Bronchial epithelial cell (primary cell): Measurements from ENCODE around the gene BAG1. TPM values are rescaled to one million over a fixed set of nuclear protein-coding genes. Genes with fewer than 3 reads are reported as not detected.
A peak's percentile ranks its signal among the peaks of the same experiment; 100 is the strongest.

Experiments
- DNase-seq: peaks from one replicate; pipeline ENCODE4 v3.0.0-alpha.2; 2010; ENCODE audit warnings: low read depth
- FAIRE-seq: peaks from 2 replicates; lab custom pipeline; 2011; peaks lifted over from hg19 to GRCh38; lab: Jason Lieb, UNC
- H3K27me3 ChIP-seq: 2 replicates; pipeline ENCODE4 v1.5.1; 2011; ENCODE audit warnings: low read length; ENCODE audit not compliant: control insufficient read depth, insufficient read depth
- H3K36me3 ChIP-seq: 2 replicates; pipeline ENCODE4 v1.5.1; 2011; ENCODE audit warnings: low read length; ENCODE audit not compliant: control insufficient read depth, insufficient read depth
- H3K4me3 ChIP-seq: 2 replicates; pipeline ENCODE4 v1.5.1; 2011; ENCODE audit warnings: mild to moderate bottlenecking, low read depth, low read length, control low read depth
- CTCF ChIP-seq: IDR thresholded peaks from 2 replicates; pipeline ENCODE4 v1.5.1; 2011; ENCODE audit warnings: mild to moderate bottlenecking, moderate library complexity, low read length, control low read depth, inconsistent platforms; ENCODE audit not compliant: insufficient read depth, severe bottlenecking
- total RNA-seq: library from RNA; depleted of rRNA; stranded (reverse); fragments of >200 nt; gene quantifications from 2 replicates; pipeline ENCODE4 v1.2.1, GENCODE V29; 2014

Gene BAG1
- total RNA-seq, 1 donor from 2014 or later = 68.7 TPM

DNA sequence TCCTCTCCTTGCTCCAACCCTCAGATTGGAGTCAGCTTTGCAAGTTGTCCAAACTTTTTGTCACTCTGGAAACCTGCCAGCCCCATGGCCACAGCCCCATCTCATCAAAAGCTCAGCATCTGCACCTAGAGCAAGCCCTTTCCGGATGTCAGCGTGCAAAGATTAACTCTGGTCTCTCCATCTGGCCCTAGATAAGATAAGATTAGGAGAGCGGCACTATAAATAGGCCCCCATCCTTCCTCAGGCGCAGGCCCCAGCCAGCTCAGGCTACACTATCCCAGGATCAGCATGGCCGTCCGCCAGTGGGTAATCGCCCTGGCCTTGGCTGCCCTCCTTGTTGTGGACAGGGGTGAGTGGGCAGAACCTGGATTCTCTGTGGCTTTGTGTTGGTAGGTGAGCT is 24.6 kb downstream of the BAG1 start, which contains the start of gene SPINK4:
TSS of gene SPINK4 (plus strand) at position 247 of the 400 bp plus-strand sequence. CDS start at position 289, 42 bp downstream.
- DNase-seq (no peak), FAIRE-seq (no peak)
- no peaks in the 10 kb centered on the region for H3K36me3 ChIP-seq
- H3K4me3 ChIP-seq = no peak within 1 kb of the TSS
- H3K27me3 ChIP-seq = no peaks in the 10 kb centered on the region
- TF ChIP-seq CTCF = no peak

GRCh38 chr9:33236571-33236970 is 27.9 kb downstream of the BAG1 start:
- no peak for TF ChIP-seq CTCF
- H3K36me3 ChIP-seq = no peaks in the 10 kb centered on the region
- DNase-seq (no peak), FAIRE-seq (no peak)
- H3K27me3 ChIP-seq = no peaks in the 10 kb centered on the region
- H3K4me3 ChIP-seq = no peak overlapping the region

GRCh38 chr9:33234511-33235467 is 29.7 kb downstream of the BAG1 start:
- no peaks in the 10 kb centered on the region for H3K27me3 ChIP-seq
- no peaks in the 10 kb centered on the region for H3K36me3 ChIP-seq
- no peak for TF ChIP-seq CTCF
- DNase-seq (peak; percentile 87), FAIRE-seq (no peak)
- H3K4me3 ChIP-seq = no peak overlapping the region

DNA sequence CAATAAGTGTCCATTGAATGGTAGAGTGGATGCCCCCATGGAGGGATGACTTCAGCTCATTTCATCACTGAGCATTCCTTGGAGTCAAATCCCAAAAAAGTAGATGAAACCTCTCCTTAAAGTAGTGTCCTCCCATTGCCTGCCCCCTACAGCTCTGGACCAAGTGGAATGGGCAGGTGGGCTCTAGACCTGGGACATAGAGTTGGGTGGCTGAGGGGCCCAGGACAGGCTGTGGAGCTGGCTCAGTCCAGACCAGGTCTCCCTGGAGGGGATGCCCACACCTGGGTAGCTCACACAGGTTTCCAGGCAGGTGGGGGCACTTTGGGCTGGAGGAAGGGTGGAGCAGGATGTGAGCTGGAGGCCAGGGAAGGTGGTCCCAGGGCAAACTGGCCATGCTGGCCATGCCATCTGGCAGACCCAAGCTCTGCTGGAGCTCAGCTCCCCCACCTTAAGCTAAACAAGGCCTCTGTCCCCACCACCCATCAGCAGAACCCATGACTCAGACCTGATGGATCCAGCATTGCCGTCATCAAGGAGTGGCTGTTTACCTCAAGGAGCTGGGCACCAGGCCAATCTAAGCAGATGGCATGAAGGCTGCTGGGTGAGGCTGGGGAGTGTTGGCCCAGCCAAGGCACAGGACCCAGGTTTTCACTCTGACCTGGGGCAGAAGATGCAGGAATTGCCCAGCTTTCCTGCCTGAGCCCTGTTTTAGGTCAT is 30.7 kb downstream of the BAG1 start:
- Histone ChIP-seq H3K27me3 (no peaks in the 10 kb centered on the region), H3K4me3 (no peak overlapping the region), H3K36me3 (no peaks in the 10 kb centered on the region)
- no peak for TF ChIP-seq CTCF
- DNase-seq (peak; percentile 99), FAIRE-seq (peak; percentile 94)

DNA sequence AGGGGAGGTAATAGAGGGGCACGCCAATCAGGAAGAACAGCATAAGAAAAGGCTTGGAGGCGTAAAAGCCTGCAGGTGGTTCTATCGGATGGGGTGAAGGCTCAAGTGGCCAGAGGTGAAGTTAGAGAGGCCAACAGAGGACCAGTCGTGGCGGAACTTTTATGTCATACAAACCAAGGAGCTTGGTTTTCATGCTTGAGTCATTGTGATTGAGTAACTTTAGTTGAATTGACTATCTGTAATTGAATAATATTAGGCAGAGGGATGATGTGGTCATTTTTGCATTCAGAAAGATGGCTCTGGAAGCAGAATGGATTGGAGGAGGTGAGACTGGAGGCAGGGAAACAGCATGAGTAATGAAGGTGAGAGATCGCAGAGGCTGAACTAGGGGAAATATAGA is 31.7 kb downstream of the BAG1 start:
- Histone ChIP-seq H3K36me3 (no peaks in the 10 kb centered on the region), H3K27me3 (no peaks in the 10 kb centered on the region), H3K4me3 (no peak overlapping the region)
- TF ChIP-seq CTCF = no peak
- FAIRE-seq (no peak), DNase-seq (peak; percentile 88)
